Measurements from ENCODE around the gene TMCO2.

Gene TMCO2

GRCh38 chr1:40256401-40257084 is 8.8 kb downstream of the TMCO2 start:
- H3K9ac ChIP-seq (ENCODE audit: low read depth, low read length) = peak overlapping the region; percentile 70
- peaks cover 23% of the 10 kb centered on the region for H3K36me3 ChIP-seq (ENCODE audit: insufficient read depth, low read length)
- TF ChIP-seq CTCF (IDR thresholded peaks at IDR 0.05; ENCODE audit: borderline replicate concordance, extremely low read depth, low read length, poor library complexity, severe bottlenecking) (no peak), EZH2 (IDR thresholded peaks at IDR 0.05; ENCODE audit: borderline replicate concordance, low read depth, low read length, severe bottlenecking) (no peak)
- peak overlapping the region; percentile 55 to 98 for H3K4me3 ChIP-seq (ENCODE audit: low read depth in 1 of 2, low read length in 2 of 2)
- H4K20me1 ChIP-seq (ENCODE audit: insufficient read depth, low read length) = no peaks in the 10 kb centered on the region
- H3K79me2 ChIP-seq (ENCODE audit: insufficient read depth, low read length) = peaks cover 49% of the 10 kb centered on the region
- H3K27ac ChIP-seq (ENCODE audit: low read length) = peak overlapping the region; percentile 92; the same call in 1 of the 2 replicates
- peaks cover 38% of the 10 kb centered on the region for H3K4me1 ChIP-seq (ENCODE audit: insufficient read depth, low read length)
- no peaks in the 10 kb centered on the region for H3K27me3 ChIP-seq (ENCODE audit: insufficient read depth, low read length, poor library complexity)
- no peaks in the 10 kb centered on the region for H3K9me3 ChIP-seq (ENCODE audit: insufficient read depth, low read length, severe bottlenecking)
- H3K4me2 ChIP-seq (ENCODE audit: insufficient read depth, low read length) = peak overlapping the region; percentile 62
- DNase-seq (no peak), ATAC-seq (ENCODE audit: insufficient read depth, low read depth) (no peak)
- no peak overlapping the region for H2AFZ ChIP-seq (ENCODE audit: low read depth, low read length)

GRCh38 chr1:40257313-40257687 is 9.6 kb downstream of the TMCO2 start:
- ATAC-seq (ENCODE audit: insufficient read depth, low read depth) = peak; percentile 5; the same call in 2 of the 3 replicates
- H4K20me1 ChIP-seq (ENCODE audit: insufficient read depth, low read length) = no peaks in the 10 kb centered on the region
- no peak for TF ChIP-seq CTCF (IDR thresholded peaks at IDR 0.05; ENCODE audit: borderline replicate concordance, extremely low read depth, low read length, poor library complexity, severe bottlenecking)
- H3K4me2 ChIP-seq (ENCODE audit: insufficient read depth, low read length) = peak overlapping the region; percentile 62
- H3K79me2 ChIP-seq (ENCODE audit: insufficient read depth, low read length) = peaks cover 49% of the 10 kb centered on the region
- no peaks in the 10 kb centered on the region for H3K9me3 ChIP-seq (ENCODE audit: insufficient read depth, low read length, severe bottlenecking)
- no peaks in the 10 kb centered on the region for H3K27me3 ChIP-seq (ENCODE audit: insufficient read depth, low read length, poor library complexity)
- H3K9ac ChIP-seq (ENCODE audit: low read depth, low read length) = peak overlapping the region; percentile 70
- H3K4me1 ChIP-seq (ENCODE audit: insufficient read depth, low read length) = peaks cover 38% of the 10 kb centered on the region
- H3K27ac ChIP-seq (ENCODE audit: low read length) = peak overlapping the region; percentile 92
- peak overlapping the region; percentile 88 for H2AFZ ChIP-seq (ENCODE audit: low read depth, low read length)
- DNase-seq = no peak
- H3K4me3 ChIP-seq (ENCODE audit: low read depth in 1 of 2, low read length in 2 of 2) = peak overlapping the region; percentile 55 to 98
- H3K36me3 ChIP-seq (ENCODE audit: insufficient read depth, low read length) = peaks cover 29% of the 10 kb centered on the region

GRCh38 chr1:40257688-40258444 is 10.1 kb downstream of the TMCO2 start, which contains the start of gene ZMPSTE24:
ZMPSTE24 (plus strand) TSS chr1:40258236; CDS start chr1:40258272, 36 bp downstream.
- peak within 1 kb of the TSS; percentile 92 for H3K27ac ChIP-seq (ENCODE audit: low read length)
- H3K79me2 ChIP-seq (ENCODE audit: insufficient read depth, low read length) = peaks cover 54% of the 10 kb centered on the region
- no peaks in the 10 kb centered on the region for H4K20me1 ChIP-seq (ENCODE audit: insufficient read depth, low read length)
- H3K9ac ChIP-seq (ENCODE audit: low read depth, low read length) = peak within 1 kb of the TSS; percentile 70
- H3K4me1 ChIP-seq (ENCODE audit: insufficient read depth, low read length) = peaks cover 42% of the 10 kb centered on the region
- TF ChIP-seq EZH2 (IDR thresholded peaks at IDR 0.05; ENCODE audit: borderline replicate concordance, low read depth, low read length, severe bottlenecking) (no peak), CTCF (IDR thresholded peaks at IDR 0.05; ENCODE audit: borderline replicate concordance, extremely low read depth, low read length, poor library complexity, severe bottlenecking) (no peak)
- H2AFZ ChIP-seq (ENCODE audit: low read depth, low read length) = peak within 1 kb of the TSS; percentile 99
- H3K9me3 ChIP-seq (ENCODE audit: insufficient read depth, low read length, severe bottlenecking) = no peaks in the 10 kb centered on the region
- H3K4me3 ChIP-seq (ENCODE audit: low read depth in 1 of 2, low read length in 2 of 2) = peak within 1 kb of the TSS; percentile 94 to 98
- no peaks in the 10 kb centered on the region for H3K27me3 ChIP-seq (ENCODE audit: insufficient read depth, low read length, poor library complexity)
- peak within 1 kb of the TSS; percentile 82 for H3K4me2 ChIP-seq (ENCODE audit: insufficient read depth, low read length)
- H3K36me3 ChIP-seq (ENCODE audit: insufficient read depth, low read length) = peaks cover 34% of the 10 kb centered on the region
- ATAC-seq (ENCODE audit: insufficient read depth, low read depth) (peak; percentile 98), DNase-seq (peak; percentile 98)
